Jurkat, Clone E6-1 (cell line): ENCODE results near the gene OR8B3. TPM values are rescaled to one million over a fixed set of nuclear protein-coding genes. Genes with fewer than 3 reads are reported as not detected.
A peak's percentile ranks its signal among the peaks of the same experiment; 100 is the strongest.
"Not testable (repeated sequence)": the region's sequence is repeated elsewhere in the genome, so short reads cannot be mapped to it uniquely, and the experiment has no call there.

ENCODE experiments used
- DNase-seq: peaks from one replicate; pipeline ENCODE4 v3.0.0-alpha.2; 2011; ENCODE audit warnings: low read depth, low spot score
- H3K4me3 ChIP-seq: 2 replicates; pipeline ENCODE4 v1.5.1; 2011; ENCODE audit warnings: mild to moderate bottlenecking, low read length, control low read depth, moderate library complexity
- polyA plus RNA-seq: library from polyadenylated mRNA; unstranded; fragments of >200 nt; gene quantifications from one replicate; pipeline ENCODE4 v1.2.1, GENCODE V29; 2012; ENCODE audit warnings: missing spikeins; ENCODE audit not compliant: insufficient read length, insufficient read depth

Gene OR8B3
- polyA plus RNA-seq, result not detected

- no peak for DNase-seq
- H3K4me3 ChIP-seq, result no peak within 1 kb of the TSS
These were observed at the start of gene OR8B3 for GRCh38 chr11:124398924-124399323. Gene OR8B3, minus strand, starts transcription at chr11:124399024. Its CDS starts 1,673 bp downstream, at chr11:124397351.

- no peak overlapping the region for H3K4me3 ChIP-seq
- DNase-seq, result no peak
These were observed 48.1 kb upstream of the OR8B3 start for GRCh38 chr11:124446916-124447315.

- DNase-seq, result no peak
- no peak within 1 kb of the TSS for H3K4me3 ChIP-seq
These were observed 46.9 kb upstream of the OR8B3 start, which contains the start of gene OR8B8 for GRCh38 chr11:124445646-124446150. Gene OR8B8, minus strand, starts transcription at chr11:124445696. Its CDS starts 4,611 bp downstream, at chr11:124441085.

GRCh38 chr11:124442847-124443246 lies 44.0 kb upstream of the OR8B3 start:
- H3K4me3 ChIP-seq, result no peak overlapping the region
- no peak for DNase-seq

- H3K4me3 ChIP-seq, result no peak overlapping the region
- no peak for DNase-seq
These were observed 43.6 kb upstream of the OR8B3 start for GRCh38 chr11:124442442-124442841.

- no peak for DNase-seq
- no peak overlapping the region for H3K4me3 ChIP-seq
These were observed 42.7 kb upstream of the OR8B3 start for GRCh38 chr11:124441519-124441918.

- H3K4me3 ChIP-seq, result no peak overlapping the region
- no peak for DNase-seq
These were observed 42.3 kb upstream of the OR8B3 start for GRCh38 chr11:124441081-124441480.

- no peak for DNase-seq
- H3K4me3 ChIP-seq, result no peak overlapping the region
These were observed 41.8 kb upstream of the OR8B3 start for GRCh38 chr11:124440608-124441007.

GRCh38 chr11:124434699-124435098 lies 35.9 kb upstream of the OR8B3 start:
- H3K4me3 ChIP-seq, result no peak overlapping the region

GRCh38 chr11:124429599-124429998 lies 30.8 kb upstream of the OR8B3 start:
- no peak for DNase-seq
- no peak overlapping the region for H3K4me3 ChIP-seq

More at GRCh38 chr11:124434699-124435098, 35.9 kb upstream of the OR8B3 start:
- DNase-seq, result no peak

- H3K4me3 ChIP-seq, result no peak within 1 kb of the TSS
- no peak for DNase-seq
These were observed 25.6 kb upstream of the OR8B3 start, which contains the start of gene OR8B4 for GRCh38 chr11:124424384-124424921. Gene OR8B4, minus strand, starts transcription at chr11:124424871. Its CDS starts 0 bp downstream, at chr11:124424871.

- DNase-seq, result no peak
These were observed 22.2 kb upstream of the OR8B3 start for GRCh38 chr11:124421043-124421442.

GRCh38 chr11:124415356-124415923 lies 16.6 kb upstream of the OR8B3 start:
- no peak overlapping the region for H3K4me3 ChIP-seq
- DNase-seq, result peak; percentile 54

More at GRCh38 chr11:124421043-124421442, 22.2 kb upstream of the OR8B3 start:
- H3K4me3 ChIP-seq, result no peak overlapping the region

- DNase-seq, result no peak
- no peak overlapping the region for H3K4me3 ChIP-seq
These were observed 11.1 kb upstream of the OR8B3 start for GRCh38 chr11:124409906-124410305.

- no peak overlapping the region for H3K4me3 ChIP-seq
- DNase-seq, result no peak
These were observed 6.8 kb upstream of the OR8B3 start for GRCh38 chr11:124405581-124405980.

- H3K4me3 ChIP-seq, DNase-seq: not testable (repeated sequence)
These were observed 4.4 kb upstream of the OR8B3 start for GRCh38 chr11:124403186-124403585.

- peak; percentile 60 for DNase-seq
- H3K4me3 ChIP-seq, result no peak overlapping the region
These were observed 3.6 kb upstream of the OR8B3 start for GRCh38 chr11:124402326-124402922.

- not testable (repeated sequence) for DNase-seq, H3K4me3 ChIP-seq
These were observed 2.0 kb downstream of the OR8B3 start for GRCh38 chr11:124396847-124397246.

GRCh38 chr11:124394408-124394807 lies 4.4 kb downstream of the OR8B3 start:
- no peak for DNase-seq
- no peak overlapping the region for H3K4me3 ChIP-seq

- DNase-seq, result no peak
- H3K4me3 ChIP-seq, result no peak within 1 kb of the TSS
These were observed 14.4 kb downstream of the OR8B3 start, which contains the start of gene OR8B2 for GRCh38 chr11:124384399-124384798. Gene OR8B2, minus strand, starts transcription at chr11:124384499. Its CDS starts 1,156 bp downstream, at chr11:124383343.
